ENCODE measurements around the gene PRDM5. TPM values are rescaled to one million over a fixed set of nuclear protein-coding genes. Genes with fewer than 3 reads are reported as not detected.

PRDM5 gene
- polyA plus RNA-seq, 1 donor from 2014 or later = 1.6 TPM

GRCh38 chr4:120920666-120921065 is 1.9 kb downstream of the PRDM5 start:
- H3K27ac ChIP-seq (ENCODE audit: low read length) = no peak overlapping the region
- no peaks in the 10 kb centered on the region for H4K20me1 ChIP-seq (ENCODE audit: insufficient read depth)
- no peaks in the 10 kb centered on the region for H3K9me2 ChIP-seq (ENCODE audit: insufficient read depth, low read length)
- TF ChIP-seq RAD21 (conservative IDR thresholded peaks at IDR 0.05) = no peak
- no peak for TF ChIP-seq SMC3 (conservative IDR thresholded peaks at IDR 0.05; ENCODE audit: poor library complexity)
- TF ChIP-seq EP300 (conservative IDR thresholded peaks at IDR 0.05; ENCODE audit: poor library complexity, severe bottlenecking) = no peak
- no peak for TF ChIP-seq POLR2AphosphoS5 (IDR thresholded peaks at IDR 0.05)
- no peak for TF ChIP-seq TAF1 (IDR thresholded peaks at IDR 0.05; ENCODE audit: low read depth)
- no peak for TF ChIP-seq EZH2 (IDR thresholded peaks at IDR 0.05; ENCODE audit: borderline replicate concordance, insufficient read depth, low read length, poor library complexity, severe bottlenecking)
- TF ChIP-seq, protein P1, sequence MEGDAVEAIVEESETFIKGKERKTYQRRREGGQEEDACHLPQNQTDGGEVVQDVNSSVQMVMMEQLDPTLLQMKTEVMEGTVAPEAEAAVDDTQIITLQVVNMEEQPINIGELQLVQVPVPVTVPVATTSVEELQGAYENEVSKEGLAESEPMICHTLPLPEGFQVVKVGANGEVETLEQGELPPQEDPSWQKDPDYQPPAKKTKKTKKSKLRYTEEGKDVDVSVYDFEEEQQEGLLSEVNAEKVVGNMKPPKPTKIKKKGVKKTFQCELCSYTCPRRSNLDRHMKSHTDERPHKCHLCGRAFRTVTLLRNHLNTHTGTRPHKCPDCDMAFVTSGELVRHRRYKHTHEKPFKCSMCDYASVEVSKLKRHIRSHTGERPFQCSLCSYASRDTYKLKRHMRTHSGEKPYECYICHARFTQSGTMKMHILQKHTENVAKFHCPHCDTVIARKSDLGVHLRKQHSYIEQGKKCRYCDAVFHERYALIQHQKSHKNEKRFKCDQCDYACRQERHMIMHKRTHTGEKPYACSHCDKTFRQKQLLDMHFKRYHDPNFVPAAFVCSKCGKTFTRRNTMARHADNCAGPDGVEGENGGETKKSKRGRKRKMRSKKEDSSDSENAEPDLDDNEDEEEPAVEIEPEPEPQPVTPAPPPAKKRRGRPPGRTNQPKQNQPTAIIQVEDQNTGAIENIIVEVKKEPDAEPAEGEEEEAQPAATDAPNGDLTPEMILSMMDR (IDR thresholded peaks at IDR 0.05; ENCODE audit: poor library complexity, severe bottlenecking) = no peak
- TF ChIP-seq MXI1 (conservative IDR thresholded peaks at IDR 0.05; ENCODE audit: poor library complexity, severe bottlenecking) = no peak
- no peak overlapping the region for H2AFZ ChIP-seq (ENCODE audit: low read depth, low read length)
- no peak overlapping the region for H3K4me3 ChIP-seq (ENCODE audit: low read length)
- H3K27me3 ChIP-seq (ENCODE audit: insufficient read depth, low read depth, low read length) = peaks cover 5% of the 10 kb centered on the region
- H3K4me2 ChIP-seq (ENCODE audit: low read length) = no peak overlapping the region
- no peaks in the 10 kb centered on the region for H3K79me2 ChIP-seq (replicated peaks; ENCODE audit: insufficient read depth, low read length)
- no peaks in the 10 kb centered on the region for H3K9me3 ChIP-seq (ENCODE audit: low read length)
- H3K9ac ChIP-seq (ENCODE audit: low read length) = no peak overlapping the region
- H3K36me3 ChIP-seq (ENCODE audit: insufficient read depth, low read length) = no peaks in the 10 kb centered on the region
- H3F3A ChIP-seq (ENCODE audit: insufficient read depth, low read length, poor library complexity, severe bottlenecking) = no peaks in the 10 kb centered on the region

DNA sequence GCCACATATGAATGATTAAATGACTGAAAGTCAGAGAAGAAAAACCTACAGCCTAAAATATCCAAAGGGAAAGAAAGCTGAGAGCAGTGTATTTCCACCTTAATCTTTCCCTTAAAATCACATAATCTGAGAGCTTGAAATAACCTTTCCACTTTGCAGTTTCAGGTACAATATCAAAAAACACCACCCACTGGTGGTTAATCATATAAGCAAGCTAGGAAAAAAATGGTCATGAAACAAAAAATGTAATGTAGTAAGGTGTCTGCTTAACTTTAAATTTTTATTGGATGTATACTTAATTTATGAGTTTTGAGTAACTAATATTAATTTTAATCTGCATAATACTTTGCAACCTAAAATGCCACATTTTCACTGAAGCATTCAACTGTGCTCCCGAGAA is 3.2 kb downstream of the PRDM5 start:
- no peak overlapping the region for H3K27ac ChIP-seq (ENCODE audit: low read length)
- H3K9me2 ChIP-seq (ENCODE audit: insufficient read depth, low read length) = no peaks in the 10 kb centered on the region
- no peak overlapping the region for H3K4me3 ChIP-seq (ENCODE audit: low read length)
- H3K79me2 ChIP-seq (replicated peaks; ENCODE audit: insufficient read depth, low read length) = no peaks in the 10 kb centered on the region
- no peaks in the 10 kb centered on the region for H3K36me3 ChIP-seq (ENCODE audit: insufficient read depth, low read length)
- peaks cover 5% of the 10 kb centered on the region for H3K27me3 ChIP-seq (ENCODE audit: insufficient read depth, low read depth, low read length)
- H4K20me1 ChIP-seq (ENCODE audit: insufficient read depth) = no peaks in the 10 kb centered on the region
- no peak overlapping the region for H3K4me2 ChIP-seq (ENCODE audit: low read length)
- H3K9me3 ChIP-seq (ENCODE audit: low read length) = no peaks in the 10 kb centered on the region
- H3F3A ChIP-seq (ENCODE audit: insufficient read depth, low read length, poor library complexity, severe bottlenecking) = no peaks in the 10 kb centered on the region
- H2AFZ ChIP-seq (ENCODE audit: low read depth, low read length) = no peak overlapping the region
- TF ChIP-seq EP300 (conservative IDR thresholded peaks at IDR 0.05; ENCODE audit: poor library complexity, severe bottlenecking) (no peak), POLR2AphosphoS5 (IDR thresholded peaks at IDR 0.05) (no peak), EZH2 (IDR thresholded peaks at IDR 0.05; ENCODE audit: borderline replicate concordance, insufficient read depth, low read length, poor library complexity, severe bottlenecking) (no peak), TAF1 (IDR thresholded peaks at IDR 0.05; ENCODE audit: low read depth) (no peak), MXI1 (conservative IDR thresholded peaks at IDR 0.05; ENCODE audit: poor library complexity, severe bottlenecking) (no peak), SMC3 (conservative IDR thresholded peaks at IDR 0.05; ENCODE audit: poor library complexity) (peak; percentile 48), RAD21 (conservative IDR thresholded peaks at IDR 0.05) (peak; percentile 49)
- TF ChIP-seq, protein P1 (IDR thresholded peaks at IDR 0.05; ENCODE audit: poor library complexity, severe bottlenecking) = peak; percentile 52
- TF ChIP-seq, protein P2, sequence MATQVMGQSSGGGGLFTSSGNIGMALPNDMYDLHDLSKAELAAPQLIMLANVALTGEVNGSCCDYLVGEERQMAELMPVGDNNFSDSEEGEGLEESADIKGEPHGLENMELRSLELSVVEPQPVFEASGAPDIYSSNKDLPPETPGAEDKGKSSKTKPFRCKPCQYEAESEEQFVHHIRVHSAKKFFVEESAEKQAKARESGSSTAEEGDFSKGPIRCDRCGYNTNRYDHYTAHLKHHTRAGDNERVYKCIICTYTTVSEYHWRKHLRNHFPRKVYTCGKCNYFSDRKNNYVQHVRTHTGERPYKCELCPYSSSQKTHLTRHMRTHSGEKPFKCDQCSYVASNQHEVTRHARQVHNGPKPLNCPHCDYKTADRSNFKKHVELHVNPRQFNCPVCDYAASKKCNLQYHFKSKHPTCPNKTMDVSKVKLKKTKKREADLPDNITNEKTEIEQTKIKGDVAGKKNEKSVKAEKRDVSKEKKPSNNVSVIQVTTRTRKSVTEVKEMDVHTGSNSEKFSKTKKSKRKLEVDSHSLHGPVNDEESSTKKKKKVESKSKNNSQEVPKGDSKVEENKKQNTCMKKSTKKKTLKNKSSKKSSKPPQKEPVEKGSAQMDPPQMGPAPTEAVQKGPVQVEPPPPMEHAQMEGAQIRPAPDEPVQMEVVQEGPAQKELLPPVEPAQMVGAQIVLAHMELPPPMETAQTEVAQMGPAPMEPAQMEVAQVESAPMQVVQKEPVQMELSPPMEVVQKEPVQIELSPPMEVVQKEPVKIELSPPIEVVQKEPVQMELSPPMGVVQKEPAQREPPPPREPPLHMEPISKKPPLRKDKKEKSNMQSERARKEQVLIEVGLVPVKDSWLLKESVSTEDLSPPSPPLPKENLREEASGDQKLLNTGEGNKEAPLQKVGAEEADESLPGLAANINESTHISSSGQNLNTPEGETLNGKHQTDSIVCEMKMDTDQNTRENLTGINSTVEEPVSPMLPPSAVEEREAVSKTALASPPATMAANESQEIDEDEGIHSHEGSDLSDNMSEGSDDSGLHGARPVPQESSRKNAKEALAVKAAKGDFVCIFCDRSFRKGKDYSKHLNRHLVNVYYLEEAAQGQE (IDR thresholded peaks at IDR 0.05; ENCODE audit: borderline replicate concordance) = no peak
- H3K9ac ChIP-seq (ENCODE audit: low read length) = no peak overlapping the region
